ENCODE measurements around the gene CD9. TPM values are rescaled to one million over a fixed set of nuclear protein-coding genes. Genes with fewer than 3 reads are reported as not detected.

The CD9 gene
- total and polyA plus RNA-seq, 2 of the 8 experiments (the other 6 are each of a cell fraction or from before 2014, with no cell fraction given), result 168 to 319 TPM

DNA sequence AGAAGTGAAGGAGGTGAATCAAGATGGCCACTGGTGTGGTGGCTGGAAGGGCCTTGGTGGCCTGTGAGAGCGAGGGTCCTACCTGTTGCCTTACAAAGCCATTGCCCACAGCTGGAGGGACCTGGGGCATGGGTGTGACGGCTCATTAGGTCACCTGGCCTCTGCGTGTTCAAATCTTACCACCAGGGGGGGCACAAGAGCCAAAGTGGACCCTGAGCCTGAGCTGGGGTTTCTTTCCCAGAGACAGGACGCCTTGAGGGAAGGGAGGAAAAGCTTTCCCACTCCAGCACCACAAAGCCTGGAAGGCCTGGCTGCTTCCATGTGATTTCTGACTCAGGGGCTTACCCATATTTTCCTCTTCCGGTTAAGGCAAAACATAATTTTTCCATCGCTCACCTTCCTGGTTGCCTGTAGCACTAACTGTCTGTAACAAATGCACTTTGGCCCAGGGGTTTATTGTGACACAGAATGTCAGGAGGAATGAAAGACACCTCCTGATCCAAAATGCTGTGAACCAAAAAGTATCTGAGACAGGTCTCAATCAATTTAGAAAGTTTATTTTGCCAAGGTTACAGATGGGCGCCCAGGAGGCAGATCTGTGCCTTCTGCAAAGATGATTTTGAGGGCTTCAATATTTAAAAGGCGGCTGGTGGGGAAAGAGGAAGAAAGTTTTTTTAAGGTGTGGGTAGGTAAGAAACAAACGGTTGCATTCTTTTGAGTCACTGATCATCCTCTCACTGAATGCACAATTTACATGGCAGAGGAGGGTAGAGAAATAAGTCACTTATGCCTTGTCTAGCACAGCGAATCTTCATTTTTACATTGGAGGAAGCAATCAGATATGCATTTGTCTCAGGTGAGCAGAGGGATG is 4.3 kb upstream of the CD9 start:
- H3K4me2 ChIP-seq (ENCODE audit: insufficient read depth in 1 of 2, low read depth in 2 of 2, low read length in 2 of 2), result no peak overlapping the region
- peaks cover 0 to 10% (median 6%) of the 10 kb centered on the region in 4 experiments; a peak in 3 of 7 replicates for H3K27me3 ChIP-seq (replicated peaks in 1 of 4; ENCODE audit: control insufficient read depth in 3 of 4, extremely low read depth in 1 of 4, insufficient read depth in 3 of 4, low read length in 3 of 4)
- H3K27ac ChIP-seq (ENCODE audit: low read depth, low read length), result no peak overlapping the region
- no peaks in the 10 kb centered on the region for H3K36me3 ChIP-seq (ENCODE audit: control insufficient read depth in 2 of 4, insufficient read depth in 4 of 4, low read length in 3 of 4)
- H4K20me1 ChIP-seq (replicated peaks in 1 of 2; ENCODE audit: control insufficient read depth in 1 of 2, insufficient read depth in 2 of 2, low read length in 2 of 2), result no peaks in the 10 kb centered on the region
- 0 out of 2 replicates have a peak overlapping the region, but pooled peaks have one; percentile 17 for H3K18ac ChIP-seq (ENCODE audit: extremely low read depth, low read length)
- no peak overlapping the region for H2BK120ac ChIP-seq (replicated peaks; ENCODE audit: low read depth, low read length)
- POLR2A ChIA-PET (ENCODE audit: partially characterized antibody), result interaction anchor here (0.7 to 1.3 kb wide), 3 partner anchors 16 to 39 kb away, joined by 3 to 5 read pairs (median 3); no protein-coding TSS in a partner anchor
- H3K9me3 ChIP-seq (ENCODE audit: insufficient read depth in 2 of 2, low read depth in 1 of 2, low read length in 1 of 2), result no peaks in the 10 kb centered on the region; a peak in 1 of 4 replicates
- no peak overlapping the region for H3K9ac ChIP-seq (replicated peaks in 1 of 4; ENCODE audit: extremely low read depth in 1 of 4, low read depth in 3 of 4, low read length in 3 of 4)
- H2BK15ac ChIP-seq (ENCODE audit: low read length), result peak overlapping the region; percentile 88; the same call in 1 of the 2 replicates
- no peak overlapping the region for H2AK5ac ChIP-seq (ENCODE audit: low read depth, low read length)
- peak overlapping the region; percentile 97; the same call in 1 of the 2 replicates for H2BK20ac ChIP-seq (ENCODE audit: low read length)
- peaks cover 7 to 24% (median 15%) of the 10 kb centered on the region in 4 experiments for H3K4me1 ChIP-seq (replicated peaks in 1 of 4; ENCODE audit: control insufficient read depth in 3 of 4, insufficient read depth in 4 of 4, low read length in 3 of 4)
- no peaks in the 10 kb centered on the region for H3K79me2 ChIP-seq (ENCODE audit: control insufficient read depth in 1 of 2, insufficient read depth in 2 of 2, low read length in 2 of 2)
- peak overlapping the region; percentile 54; the same call in 1 of the 2 replicates for H2AFZ ChIP-seq (ENCODE audit: low read length)
- 38% methylated on average over 10 of the region's 10 CpGs; no CpG with 5 or more reads in 1 of the 2 experiments for WGBS, 2 experiments (ENCODE audit: extremely low coverage in 1 of 2, insufficient coverage in 1 of 2, insufficient read length in 1 of 2, insufficient replicate concordance in 2 of 2, low coverage in 1 of 2, low lambda C conversion rate in 2 of 2, missing lambda C conversion rate in 1 of 2)
- no peak overlapping the region for H4K91ac ChIP-seq (replicated peaks; ENCODE audit: insufficient read length, low read length)
- FAIRE-seq (peak; percentile 84), DNase-seq (ENCODE audit: low read depth in 1 of 2, low spot score in 2 of 2) (peak; percentile 84 to 99)
- H2BK12ac ChIP-seq (ENCODE audit: low read depth, low read length), result peak overlapping the region; percentile 93; the same call in 1 of the 2 replicates
- no peak overlapping the region for H3K14ac ChIP-seq (ENCODE audit: insufficient read length)
- no peak overlapping the region for H3K56ac ChIP-seq (replicated peaks; ENCODE audit: insufficient read length, low read depth, low read length)
- H3K4me3 ChIP-seq (ENCODE audit: extremely low read depth in 1 of 4, insufficient read depth in 2 of 4, low read depth in 3 of 4, low read length in 4 of 4), result no peak overlapping the region
- no peak overlapping the region for H4K5ac ChIP-seq (ENCODE audit: insufficient read length, low read depth, low read length)
- peak overlapping the region; percentile 45; the same call in 1 of the 2 replicates for H2BK5ac ChIP-seq (ENCODE audit: low read depth, low read length)
- CTCF ChIA-PET (ENCODE audit: partially characterized antibody), result interaction anchor here (0.6 to 26.9 kb wide), 57 partner anchors 9 to 1359 kb away, joined by 3 to 433 read pairs (median 4); no protein-coding TSS in a partner anchor
- H3K23me2 ChIP-seq (ENCODE audit: low read depth, low read length), result peaks cover 7% of the 10 kb centered on the region; the same call in 1 of the 2 replicates
- no peaks in the 10 kb centered on the region for H3K79me1 ChIP-seq (ENCODE audit: low read depth, low read length)
- no peak overlapping the region for H4K8ac ChIP-seq (ENCODE audit: extremely low read depth, insufficient read depth, low read length)
- H3K4ac ChIP-seq (replicated peaks; ENCODE audit: insufficient read length, low read depth, low read length), result no peak overlapping the region
- H3K23ac ChIP-seq (ENCODE audit: insufficient read length), result no peak overlapping the region
- no peak for TF ChIP-seq FOSL1 (IDR thresholded peaks at IDR 0.05; ENCODE audit: insufficient read depth, low read depth, low read length)
- no peak for TF ChIP-seq ATF2 (IDR thresholded peaks at IDR 0.05; ENCODE audit: low read length)
- TF ChIP-seq NRF1 (IDR thresholded peaks at IDR 0.05; ENCODE audit: low read depth, low read length), result no peak
- no peak for TF ChIP-seq SAP30 (IDR thresholded peaks at IDR 0.05; ENCODE audit: insufficient read depth, insufficient replicate concordance, low read length)
- TF ChIP-seq, protein P1, sequence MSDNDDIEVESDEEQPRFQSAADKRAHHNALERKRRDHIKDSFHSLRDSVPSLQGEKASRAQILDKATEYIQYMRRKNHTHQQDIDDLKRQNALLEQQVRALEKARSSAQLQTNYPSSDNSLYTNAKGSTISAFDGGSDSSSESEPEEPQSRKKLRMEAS (IDR thresholded peaks at IDR 0.05), result peak; percentile 57
- no peak for TF ChIP-seq SIX5 (IDR thresholded peaks at IDR 0.05; ENCODE audit: low read depth, low read length)
- TF ChIP-seq SIN3A (conservative IDR thresholded peaks at IDR 0.05 in 1 of 2, IDR thresholded peaks at IDR 0.05 in 1 of 2; ENCODE audit: low read depth in 1 of 2, low read length in 2 of 2), result no peak; a peak in 1 of 4 replicates
- no peak for TF ChIP-seq EZH2 (IDR thresholded peaks at IDR 0.05; ENCODE audit: low read depth, low read length, severe bottlenecking)

All from H1 (cell line).